Kasumi-1 (cell line): Measurements from ENCODE around the gene NOP58.
"Not testable (repeated sequence)": the region's sequence is repeated elsewhere in the genome, so short reads cannot be mapped to it uniquely, and the experiment has no call there.

Experiments
- DNase-seq, 2 experiments: peaks; one replicate each; lab custom pipeline; 2025; lab: John Stamatoyannopoulos, UW

The NOP58 gene

GRCh38 chr2:202307690-202308089, 42.1 kb downstream of the NOP58 start:
- DNase-seq: no peak

DNA sequence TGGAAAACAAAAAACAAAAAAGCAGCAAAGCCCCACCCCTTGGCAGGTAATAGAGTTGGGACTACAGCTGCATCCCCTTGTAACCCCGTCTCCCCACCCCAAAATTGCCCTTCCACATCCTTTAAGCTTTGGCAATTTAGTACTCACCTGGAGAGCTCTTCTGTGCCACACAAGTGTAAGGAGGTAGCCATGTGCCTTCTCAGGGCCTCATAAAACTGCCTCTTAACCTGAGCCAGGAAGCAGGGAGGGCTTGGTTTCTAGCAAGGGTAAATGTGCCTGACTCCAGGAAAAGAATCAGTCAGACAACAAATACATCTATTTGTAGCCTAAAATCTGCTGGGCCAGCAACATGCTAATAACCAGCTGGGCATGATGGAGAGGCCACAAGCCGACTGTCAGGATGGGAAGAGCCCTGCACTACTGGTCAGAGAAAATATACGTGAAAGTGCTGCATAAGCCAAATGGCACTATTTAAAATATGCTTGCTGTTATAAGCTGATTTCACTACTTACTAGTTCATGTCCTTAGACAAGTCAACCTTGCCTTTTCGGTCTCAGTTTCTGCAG, 46.3 kb downstream of the NOP58 start:
- no peak for DNase-seq

- no peak for DNase-seq
Measured at GRCh38 chr2:202314116-202314515, 48.6 kb downstream of the NOP58 start.

- DNase-seq: no peak
Measured at GRCh38 chr2:202317080-202317857, 51.7 kb downstream of the NOP58 start.

DNA sequence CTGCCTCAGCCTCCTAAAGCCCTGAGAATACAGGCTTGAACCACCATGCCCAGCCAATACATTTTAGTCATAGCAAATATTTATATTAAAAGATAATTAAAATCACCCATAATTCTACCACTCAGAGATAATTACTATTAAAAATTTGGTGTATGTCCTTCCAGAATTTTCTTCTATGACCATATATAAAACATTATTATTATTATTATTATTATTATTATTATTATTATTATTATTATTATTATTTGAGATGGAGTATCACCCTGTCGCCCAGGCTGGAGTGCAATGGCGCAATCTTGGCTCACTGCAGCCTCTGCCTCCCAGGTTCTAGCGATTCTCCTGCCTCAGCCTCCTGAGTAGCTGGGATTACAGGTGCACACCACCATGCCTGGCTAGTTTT, 54.8 kb downstream of the NOP58 start:
- DNase-seq: not testable (repeated sequence)

- DNase-seq: no peak
Measured at GRCh38 chr2:202322435-202322834, 56.9 kb downstream of the NOP58 start.

DNA sequence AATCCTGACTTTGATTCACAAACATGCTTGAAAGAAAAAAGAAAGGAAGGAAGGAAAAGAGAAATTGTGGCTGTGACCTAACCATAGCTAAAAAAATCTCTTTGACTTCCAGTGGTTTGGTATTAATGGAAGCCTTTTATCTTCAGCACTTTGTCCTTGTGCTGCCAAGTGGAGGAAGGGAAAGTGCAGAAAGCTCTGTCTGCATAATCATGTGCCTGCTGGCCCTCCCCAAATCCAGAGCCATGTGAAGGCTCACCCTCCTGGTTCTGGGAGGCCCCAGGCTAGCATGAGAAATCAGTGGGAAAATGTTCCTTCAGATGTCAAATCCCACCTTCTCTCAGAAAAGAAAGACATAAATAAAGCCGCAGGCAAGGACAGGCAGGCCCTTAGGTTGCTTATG, 62.3 kb downstream of the NOP58 start:
- no peak for DNase-seq

DNA sequence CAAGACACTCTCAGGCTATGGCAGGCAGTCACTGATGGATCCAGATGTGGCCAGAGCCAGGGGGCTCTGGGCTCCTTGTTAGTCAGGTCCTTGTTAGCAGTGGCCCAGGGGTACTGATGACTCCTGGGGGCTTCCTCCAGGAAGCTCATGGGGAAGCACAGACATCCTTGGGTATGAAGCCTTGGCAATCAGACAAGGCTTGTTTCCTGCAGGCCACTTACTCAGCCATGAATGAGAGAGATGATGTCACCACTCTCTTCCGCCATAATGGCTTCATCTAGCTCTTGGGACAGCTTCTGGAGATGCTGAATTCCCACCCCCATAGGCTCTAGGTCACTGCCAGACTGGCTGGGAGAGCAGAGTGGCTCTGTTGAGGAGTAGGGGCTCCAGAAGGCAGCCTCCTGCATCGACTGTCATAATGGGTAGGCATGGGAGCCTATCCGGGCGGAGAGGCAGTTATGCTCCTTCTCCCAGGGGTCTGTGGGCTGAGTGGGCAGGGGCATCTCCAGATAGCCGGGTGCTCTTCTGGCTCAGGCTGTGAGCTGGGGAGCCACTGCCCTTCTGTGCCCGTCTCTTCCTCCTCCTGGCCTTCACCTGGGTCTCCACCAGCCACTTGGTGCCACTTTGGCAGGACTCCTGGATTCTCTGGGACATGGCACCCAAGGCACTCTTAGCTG, 70.4 kb downstream of the NOP58 start:
- no peak for DNase-seq

DNA sequence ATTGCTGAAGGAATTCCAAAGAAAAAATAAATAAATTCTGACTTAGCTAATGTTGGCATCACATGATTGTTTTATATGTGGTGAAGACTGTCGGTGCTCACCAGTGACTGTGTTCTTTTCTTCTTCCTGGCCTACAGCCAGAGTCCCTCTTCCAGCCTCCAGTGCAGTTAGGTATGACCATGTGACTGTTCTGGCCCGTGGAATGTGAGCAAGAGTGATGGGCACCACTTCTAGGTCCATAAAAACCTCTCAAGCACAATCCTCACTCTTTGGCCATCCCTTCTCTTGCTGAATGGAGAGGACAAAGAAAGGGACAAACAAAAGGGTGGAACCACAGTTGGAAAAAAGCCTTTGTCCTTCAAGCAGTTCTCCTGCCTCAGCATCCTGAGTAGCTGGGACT, 71.6 kb downstream of the NOP58 start:
- DNase-seq: no peak

- DNase-seq: no peak
Measured at GRCh38 chr2:202337706-202338346, 72.3 kb downstream of the NOP58 start.

DNA sequence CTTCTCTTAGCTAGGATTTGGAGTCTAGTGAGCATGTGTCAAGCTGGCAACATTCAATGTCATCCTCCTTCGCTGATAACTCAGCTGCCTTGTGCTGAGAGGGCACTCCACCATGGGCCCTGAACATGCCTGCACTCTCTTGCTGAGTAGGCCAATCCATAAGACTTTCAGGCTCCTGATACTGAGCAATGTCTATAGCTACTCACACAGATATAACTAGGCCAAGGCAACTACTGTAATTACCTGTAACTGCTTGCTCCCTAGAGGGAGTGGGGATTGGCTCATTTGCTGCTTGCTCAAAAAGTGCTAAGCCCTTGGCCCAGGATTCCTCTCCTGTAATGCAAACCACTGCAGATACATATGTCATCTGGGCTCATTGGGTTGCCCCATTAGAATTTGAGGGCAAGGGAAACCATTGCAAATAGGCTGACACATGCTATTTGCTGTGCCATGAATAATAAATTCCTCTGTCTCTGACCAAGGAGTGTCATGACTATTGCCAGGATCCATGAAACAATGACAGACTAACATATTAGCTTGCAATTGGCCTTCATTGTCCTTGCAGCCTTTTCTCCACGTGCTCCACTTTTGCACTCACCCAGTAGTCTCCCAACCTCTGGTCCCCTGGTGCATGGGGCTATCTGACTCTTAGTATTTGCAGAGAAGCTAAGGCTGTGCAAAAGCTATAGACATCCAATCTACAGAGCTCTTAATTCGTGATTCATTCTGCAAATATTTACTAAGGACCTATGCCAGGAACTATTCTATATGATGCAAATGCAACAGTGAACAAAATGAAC, 73.7 kb downstream of the NOP58 start:
- no peak for DNase-seq

GRCh38 chr2:202344178-202344577, 78.6 kb downstream of the NOP58 start:
- no peak for DNase-seq

- DNase-seq: no peak
Measured at GRCh38 chr2:202346180-202346579, 80.6 kb downstream of the NOP58 start.
